ENCODE results near the gene ZNF784. TPM values are rescaled to one million over a fixed set of nuclear protein-coding genes. Genes with fewer than 3 reads are reported as not detected.

ZNF784 gene
- total and polyA plus RNA-seq, 10 of the 15 experiments (the other 5 are each of a cell fraction or from before 2014, with no cell fraction given), result 0.10 to 5.2 (median 1.8) TPM

DNA sequence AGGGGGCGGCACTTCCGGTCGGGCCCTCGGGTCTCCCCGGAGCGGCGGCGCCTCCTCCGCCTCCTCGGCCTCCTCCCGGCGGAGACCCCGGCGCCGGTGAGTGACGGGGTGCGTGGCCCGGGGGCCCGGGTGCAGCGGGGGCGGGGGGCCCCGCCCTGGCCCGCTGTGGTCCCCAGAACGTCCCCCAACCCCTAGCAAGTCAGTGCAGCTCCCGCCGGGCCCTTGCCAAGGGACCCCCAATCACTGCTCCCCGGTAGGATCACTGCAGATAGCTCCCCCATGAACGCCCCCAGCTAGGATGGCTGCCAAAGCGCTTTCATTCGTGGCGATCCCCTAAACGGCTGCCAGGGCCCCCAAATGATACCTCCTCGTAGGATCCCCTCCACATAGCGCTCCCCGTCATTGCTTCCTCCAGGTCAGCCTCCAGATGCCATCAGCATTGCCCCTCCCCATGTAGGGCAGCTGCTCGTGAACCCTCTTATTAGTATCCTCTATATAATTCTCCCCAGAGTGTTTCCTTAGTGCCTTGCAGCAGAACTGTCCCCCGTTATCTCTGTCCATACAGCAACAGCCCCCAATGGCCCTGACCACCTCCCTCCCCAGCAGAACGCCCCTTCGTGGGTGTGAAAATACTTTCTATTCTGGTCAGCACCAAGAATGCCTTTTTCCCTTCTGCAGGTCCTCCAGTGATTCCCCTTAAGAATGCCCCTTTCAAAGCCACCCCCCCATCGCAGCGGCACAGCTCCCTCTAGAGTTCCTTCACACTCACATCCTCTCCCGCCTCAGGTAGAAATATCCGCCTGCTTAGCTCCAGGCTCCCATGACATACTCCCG, 18.5 kb downstream of the ZNF784 start, which contains the start of gene ZNF865 (continued):
- peak; percentile 71; the same call in 1 of the 2 replicates for TF ChIP-seq YY1 (IDR thresholded peaks at IDR 0.05; ENCODE audit: low read depth, low read length)
- TF ChIP-seq TCF7 (IDR thresholded peaks at IDR 0.05; ENCODE audit: borderline replicate concordance), result no peak
- TF ChIP-seq POLR2A (IDR thresholded peaks at IDR 0.05; ENCODE audit: low read depth, low read length), result peak; percentile 49
- TF ChIP-seq MTA2 (IDR thresholded peaks at IDR 0.05; ENCODE audit: low read depth), result peak; percentile 49
- TF ChIP-seq, protein P1, sequence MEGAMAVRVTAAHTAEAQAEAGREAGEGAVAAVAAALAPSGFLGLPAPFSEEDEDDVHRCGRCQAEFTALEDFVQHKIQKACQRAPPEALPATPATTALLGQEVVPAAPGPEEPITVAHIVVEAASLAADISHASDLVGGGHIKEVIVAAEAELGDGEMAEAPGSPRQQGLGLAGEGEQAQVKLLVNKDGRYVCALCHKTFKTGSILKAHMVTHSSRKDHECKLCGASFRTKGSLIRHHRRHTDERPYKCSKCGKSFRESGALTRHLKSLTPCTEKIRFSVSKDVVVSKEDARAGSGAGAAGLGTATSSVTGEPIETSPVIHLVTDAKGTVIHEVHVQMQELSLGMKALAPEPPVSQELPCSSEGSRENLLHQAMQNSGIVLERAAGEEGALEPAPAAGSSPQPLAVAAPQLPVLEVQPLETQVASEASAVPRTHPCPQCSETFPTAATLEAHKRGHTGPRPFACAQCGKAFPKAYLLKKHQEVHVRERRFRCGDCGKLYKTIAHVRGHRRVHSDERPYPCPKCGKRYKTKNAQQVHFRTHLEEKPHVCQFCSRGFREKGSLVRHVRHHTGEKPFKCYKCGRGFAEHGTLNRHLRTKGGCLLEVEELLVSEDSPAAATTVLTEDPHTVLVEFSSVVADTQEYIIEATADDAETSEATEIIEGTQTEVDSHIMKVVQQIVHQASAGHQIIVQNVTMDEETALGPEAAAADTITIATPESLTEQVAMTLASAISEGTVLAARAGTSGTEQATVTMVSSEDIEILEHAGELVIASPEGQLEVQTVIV (IDR thresholded peaks at IDR 0.05; ENCODE audit: borderline replicate concordance, partially characterized antibody), result no peak
- no peak for TF ChIP-seq MYC (IDR thresholded peaks at IDR 0.05; ENCODE audit: insufficient read depth, insufficient read length, insufficient replicate concordance, low read length, severe bottlenecking)
- TF ChIP-seq TAF1 (IDR thresholded peaks at IDR 0.05; ENCODE audit: borderline replicate concordance, low read depth, low read length), result 0 out of 2 replicates have a peak, but pooled peaks have one; percentile 8
- 0 out of 2 replicates have a peak, but pooled peaks have one; percentile 32 for TF ChIP-seq LARP7 (IDR thresholded peaks at IDR 0.05)
- 0 out of 2 replicates have a peak, but pooled peaks have one; percentile 23 for TF ChIP-seq POLR2AphosphoS5 (IDR thresholded peaks at IDR 0.05; ENCODE audit: low read length)
- TF ChIP-seq BCL11A (IDR thresholded peaks at IDR 0.05; ENCODE audit: low read depth, low read length), result no peak
- peak; percentile 7; the same call in 1 of the 2 replicates for TF ChIP-seq JUND (IDR thresholded peaks at IDR 0.05; ENCODE audit: low read depth, low read length)
- TF ChIP-seq, protein P2, sequence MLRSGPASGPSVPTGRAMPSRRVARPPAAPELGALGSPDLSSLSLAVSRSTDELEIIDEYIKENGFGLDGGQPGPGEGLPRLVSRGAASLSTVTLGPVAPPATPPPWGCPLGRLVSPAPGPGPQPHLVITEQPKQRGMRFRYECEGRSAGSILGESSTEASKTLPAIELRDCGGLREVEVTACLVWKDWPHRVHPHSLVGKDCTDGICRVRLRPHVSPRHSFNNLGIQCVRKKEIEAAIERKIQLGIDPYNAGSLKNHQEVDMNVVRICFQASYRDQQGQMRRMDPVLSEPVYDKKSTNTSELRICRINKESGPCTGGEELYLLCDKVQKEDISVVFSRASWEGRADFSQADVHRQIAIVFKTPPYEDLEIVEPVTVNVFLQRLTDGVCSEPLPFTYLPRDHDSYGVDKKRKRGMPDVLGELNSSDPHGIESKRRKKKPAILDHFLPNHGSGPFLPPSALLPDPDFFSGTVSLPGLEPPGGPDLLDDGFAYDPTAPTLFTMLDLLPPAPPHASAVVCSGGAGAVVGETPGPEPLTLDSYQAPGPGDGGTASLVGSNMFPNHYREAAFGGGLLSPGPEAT (IDR thresholded peaks at IDR 0.05; ENCODE audit: low read depth), result peak; percentile 85
- peak; percentile 41; the same call in 1 of the 2 replicates for TF ChIP-seq ATF7 (IDR thresholded peaks at IDR 0.05; ENCODE audit: low read depth)
- no peak for TF ChIP-seq STAT1 (conservative IDR thresholded peaks at IDR 0.05)
- no peak for TF ChIP-seq NR2C1 (IDR thresholded peaks at IDR 0.05)
- TF ChIP-seq PAX8 (IDR thresholded peaks at IDR 0.05), result no peak
- TF ChIP-seq IKZF1 (conservative IDR thresholded peaks at IDR 0.05), result peak; percentile 68; the same call in 1 of the 2 replicates
- TF ChIP-seq, protein P3, sequence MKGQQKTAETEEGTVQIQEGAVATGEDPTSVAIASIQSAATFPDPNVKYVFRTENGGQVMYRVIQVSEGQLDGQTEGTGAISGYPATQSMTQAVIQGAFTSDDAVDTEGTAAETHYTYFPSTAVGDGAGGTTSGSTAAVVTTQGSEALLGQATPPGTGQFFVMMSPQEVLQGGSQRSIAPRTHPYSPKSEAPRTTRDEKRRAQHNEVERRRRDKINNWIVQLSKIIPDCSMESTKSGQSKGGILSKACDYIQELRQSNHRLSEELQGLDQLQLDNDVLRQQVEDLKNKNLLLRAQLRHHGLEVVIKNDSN (IDR thresholded peaks at IDR 0.05; ENCODE audit: borderline replicate concordance, extremely low read length, insufficient read depth, low read depth, low read length), result no peak
- peak in 1 of 2 experiments; percentile 42; a peak in 1 of 4 replicates for TF ChIP-seq ETV6 (conservative IDR thresholded peaks at IDR 0.05 in 1 of 2, IDR thresholded peaks at IDR 0.05 in 1 of 2; ENCODE audit: borderline replicate concordance in 1 of 2, low read depth in 1 of 2)
- peak; percentile 51; the same call in 1 of the 2 replicates for TF ChIP-seq GATAD2B (conservative IDR thresholded peaks at IDR 0.05; ENCODE audit: low read depth)
- TF ChIP-seq STAT3 (IDR thresholded peaks at IDR 0.05; ENCODE audit: low read depth, low read length), result no peak
- TF ChIP-seq SMARCA5 (IDR thresholded peaks at IDR 0.05), result peak; percentile 67; the same call in 1 of the 2 replicates
- TF ChIP-seq KAT2A (conservative IDR thresholded peaks at IDR 0.05; ENCODE audit: control insufficient read depth, low read depth, low read length), result no peak
- TF ChIP-seq POLR2AphosphoS2 (IDR thresholded peaks at IDR 0.05; ENCODE audit: low read depth, low read length), result no peak
- 0 out of 4 replicates have a peak, but pooled peaks of 1 of the 2 experiments have one; percentile 16 for TF ChIP-seq BHLHE40 (IDR thresholded peaks at IDR 0.05; ENCODE audit: borderline replicate concordance in 1 of 2, low read depth in 2 of 2, low read length in 1 of 2)
- TF ChIP-seq SP1 (IDR thresholded peaks at IDR 0.05; ENCODE audit: low read depth, low read length), result peak; percentile 15
